Endothelial cell of umbilical vein (primary cell): ENCODE results near the gene PLCH1. TPM values are rescaled to one million over a fixed set of nuclear protein-coding genes. Genes with fewer than 3 reads are reported as not detected.

Experiments
- BruUV-seq: library from RNA; stranded (reverse); fragments of 400-500 nt; replicated peaks from 2 replicates; lab custom pipeline; 2021; lab: Mats Ljungman, UMichigan
- CTCF ChIA-PET: fragments of 300-600, 350-600 bp; sonication (Branson Sonifier 250); formaldehyde crosslinking; loops from one replicate; lab custom pipeline; 2021; ENCODE audit warnings: antibody characterized with exemption, inconsistent platforms; lab: Charles Lee
- POLR2A ChIA-PET: fragments of 300-600, 350-600 bp; sonication (Branson Sonifier 250); formaldehyde crosslinking; loops from one replicate; lab custom pipeline; 2021; ENCODE audit warnings: antibody characterized with exemption, inconsistent platforms; lab: Charles Lee
- DNase-seq: peaks from one replicate; pipeline ENCODE4 v3.0.0-alpha.2; 2011; ENCODE audit warnings: low read depth, low spot score
- FAIRE-seq: peaks from 2 replicates; lab custom pipeline; 2011; peaks lifted over from hg19 to GRCh38; lab: Jason Lieb, UNC
- H2AFZ ChIP-seq: 2 replicates; pipeline ENCODE4 v1.6.0; 2012; ENCODE audit warnings: low read depth, low read length, control low read depth, inconsistent platforms
- H3K27ac ChIP-seq: 2 replicates; pipeline ENCODE4 v1.5.1; 2011; ENCODE audit warnings: low read depth, mild to moderate bottlenecking, control low read depth, low read length, moderate library complexity; ENCODE audit not compliant: insufficient read depth
- H3K27me3 ChIP-seq, 2 experiments: 2 replicates each; pipeline versions ENCODE4 v1.6.0 to v1.6.1; 2011; ENCODE audit warnings: low read length in 2 of 2, mixed read lengths in 1 of 2; ENCODE audit not compliant: control insufficient read depth in 2 of 2, insufficient read depth in 2 of 2
- H3K36me3 ChIP-seq, 2 experiments: 2 replicates in 1 of 2; 3 replicates in 1 of 2; pipeline ENCODE4 v1.5.1; 2011; ENCODE audit warnings: low read length in 2 of 2, mild to moderate bottlenecking in 1 of 2, moderate library complexity in 1 of 2; ENCODE audit not compliant: control insufficient read depth in 2 of 2, insufficient read depth in 2 of 2; ENCODE audit errors: extremely low read depth in 1 of 2
- H3K4me1 ChIP-seq: 3 replicates; pipeline ENCODE4 v1.5.1; 2011; ENCODE audit warnings: mild to moderate bottlenecking, low read length; ENCODE audit not compliant: control insufficient read depth, insufficient read depth; ENCODE audit errors: extremely low read depth
- H3K4me2 ChIP-seq: 2 replicates; pipeline ENCODE4 v1.6.1; 2011; ENCODE audit warnings: low read length, control low read depth, mixed read lengths; ENCODE audit not compliant: insufficient read depth
- H3K4me3 ChIP-seq, 3 experiments: fragments of 200-600 bp in 1 of 3; sonication (generic), shearing (Covaris generic) in 1 of 3; replicated peaks in 1 of 3; 2 replicates each; pipeline ENCODE4 v1.5.1; 2011 to 2016; ENCODE audit warnings: control low read depth in 3 of 3, low read length in 3 of 3, mild to moderate bottlenecking in 2 of 3, inconsistent platforms in 1 of 3, low read depth in 1 of 3, moderate library complexity in 1 of 3; ENCODE audit not compliant: insufficient read depth in 1 of 3
- H3K79me2 ChIP-seq: 2 replicates; pipeline ENCODE4 v1.6.0; 2012; ENCODE audit warnings: low read length, inconsistent platforms; ENCODE audit not compliant: control insufficient read depth, insufficient read depth
- H3K9ac ChIP-seq: replicated peaks from 2 replicates; pipeline ENCODE3; 2011; ENCODE audit warnings: low read length, control low read depth; ENCODE audit not compliant: insufficient read depth; ENCODE audit errors: extremely low read depth
- H3K9me1 ChIP-seq: replicated peaks from 3 replicates; pipeline ENCODE4 v1.6.0; 2011; ENCODE audit warnings: mild to moderate bottlenecking, low read length; ENCODE audit not compliant: control insufficient read depth, insufficient read depth; ENCODE audit errors: extremely low read depth
- H3K9me3 ChIP-seq: replicated peaks from 2 replicates; pipeline ENCODE4 v1.5.1; 2012; ENCODE audit warnings: low read length, inconsistent platforms; ENCODE audit not compliant: control insufficient read depth, insufficient read depth
- H4K20me1 ChIP-seq: replicated peaks from 2 replicates; pipeline ENCODE3; 2011; ENCODE audit warnings: mild to moderate bottlenecking, low read length; ENCODE audit not compliant: control insufficient read depth, insufficient read depth; ENCODE audit errors: extremely low read depth
- EZH2 ChIP-seq: IDR thresholded peaks from 2 replicates; pipeline ENCODE4 v1.6.1; 2012; ENCODE audit warnings: borderline replicate concordance, low read depth, mild to moderate bottlenecking, moderate library complexity, low read length, inconsistent platforms; ENCODE audit not compliant: severe bottlenecking
- FOS ChIP-seq: IDR thresholded peaks from 2 replicates; pipeline ENCODE4 v1.6.1; 2011; ENCODE audit warnings: mild to moderate bottlenecking, low read length, moderate library complexity, borderline replicate concordance; ENCODE audit not compliant: insufficient read depth
- GATA2 ChIP-seq: IDR thresholded peaks from 2 replicates; pipeline ENCODE4 v1.7.0; 2011; ENCODE audit warnings: low read depth, mild to moderate bottlenecking, moderate library complexity, mixed read lengths, low read length; ENCODE audit not compliant: insufficient read length, insufficient read depth
- JUN ChIP-seq: IDR thresholded peaks from 2 replicates; pipeline ENCODE4 v1.6.1; 2011; ENCODE audit warnings: borderline replicate concordance, low read depth; ENCODE audit not compliant: insufficient read length, insufficient read depth
- MYC ChIP-seq: IDR thresholded peaks from one replicate; pipeline ENCODE4 v1.6.1; 2011; ENCODE audit warnings: mild to moderate bottlenecking, low read depth, low read length
- POLR2A ChIP-seq: IDR thresholded peaks from 2 replicates; pipeline ENCODE4 v1.6.1; 2012; ENCODE audit warnings: low read depth, mild to moderate bottlenecking, control low read depth, low read length
- POLR2AphosphoS5 ChIP-seq: IDR thresholded peaks from 2 replicates; pipeline ENCODE4 v1.6.1; 2012; ENCODE audit warnings: low read depth, mild to moderate bottlenecking, control low read depth, low read length, moderate library complexity; ENCODE audit not compliant: insufficient read depth
- dilution Hi-C: fragments of 300-500 bp; cut with MboI; formaldehyde crosslinking; loops from one replicate; pipeline ENCODE4 v1.15.0; 2019; ENCODE audit warnings: low sequenced_read_pairs; ENCODE audit not compliant: extremely low pct_ligation_motif_present
- intact Hi-C: fragments of 100-400 bp; cut with micrococcal nuclease; formaldehyde crosslinking; loops from one replicate; pipeline ENCODE4 v1.10.0; 2022
- polyA plus RNA-seq, 4 experiments: library from polyadenylated mRNA; depleted of rRNA in 3 of 4; stranded (reverse) in 3 of 4; unstranded in 1 of 4; fragments of >200 nt; gene quantifications; 2 replicates each; pipeline versions ENCODE4 v1.2.1 to v1.2.3, GENCODE V29; 2011 to 2012; ENCODE audit warnings: missing spikeins in 1 of 4
- total RNA-seq: library from RNA; stranded (reverse); gene quantifications from 2 replicates; pipeline ENCODE4 v1.2.3, GENCODE V29; 2021
- TF ChIP-seq, protein P1 (sequence below): IDR thresholded peaks from 2 replicates; pipeline ENCODE4 v1.6.1; 2011; ENCODE audit not compliant: insufficient read depth, insufficient read length
- TF ChIP-seq, protein P2 (sequence below), 2 donors: IDR thresholded peaks; 1 replicate in 1 of 2; 2 replicates in 1 of 2; pipeline ENCODE4 v1.5.1; 2011; ENCODE audit warnings: low read length in 2 of 2, mild to moderate bottlenecking in 2 of 2, moderate library complexity in 2 of 2, control low read depth in 1 of 2, inconsistent platforms in 1 of 2, low read depth in 1 of 2; ENCODE audit not compliant: insufficient read depth in 1 of 2; ENCODE audit errors: extremely low read depth in 1 of 2

PLCH1 gene
- total and polyA plus RNA-seq, 2 donors (not counting 3 experiments of a cell fraction or from before 2014, with no cell fraction given): 0.03 TPM; not detected in 1

DNA sequence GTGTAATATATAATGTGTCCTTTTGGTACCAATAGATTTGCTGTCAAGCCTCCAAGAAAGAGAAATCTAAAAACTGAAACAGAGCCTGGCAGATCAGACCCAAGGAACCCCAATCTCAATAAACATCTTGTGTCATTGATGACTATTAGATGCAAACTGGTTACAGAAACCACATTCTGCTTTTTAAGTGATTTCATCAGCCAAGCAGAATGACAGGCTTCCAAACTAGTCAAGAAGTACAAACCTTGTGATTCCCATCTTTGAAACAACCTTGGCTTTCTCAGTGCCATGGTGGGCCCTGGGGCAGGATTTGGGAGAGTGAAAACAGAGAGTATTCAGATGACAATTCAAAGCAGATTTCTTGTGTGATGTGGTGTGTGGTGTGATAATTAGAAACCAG, 405.8 kb downstream of the PLCH1 start:
- H3K4me2 ChIP-seq: no peak overlapping the region
- POLR2A ChIA-PET: no interaction called here
- no peaks in the 10 kb centered on the region for H3K9me1 ChIP-seq
- intact Hi-C loops (no loop called here), dilution Hi-C loops (no loop called here)
- no TSS peak for BruUV-seq
- H4K20me1 ChIP-seq: no peaks in the 10 kb centered on the region
- no peak overlapping the region for H2AFZ ChIP-seq
- H3K4me1 ChIP-seq: no peaks in the 10 kb centered on the region
- TF ChIP-seq, protein P1, sequence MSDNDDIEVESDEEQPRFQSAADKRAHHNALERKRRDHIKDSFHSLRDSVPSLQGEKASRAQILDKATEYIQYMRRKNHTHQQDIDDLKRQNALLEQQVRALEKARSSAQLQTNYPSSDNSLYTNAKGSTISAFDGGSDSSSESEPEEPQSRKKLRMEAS: no peak
- TF ChIP-seq JUN: no peak
- TF ChIP-seq POLR2A: no peak
- no peak for TF ChIP-seq MYC
- TF ChIP-seq GATA2: no peak
- TF ChIP-seq POLR2AphosphoS5: no peak
- no peak for TF ChIP-seq EZH2
- no peak for TF ChIP-seq FOS
- CTCF ChIA-PET: no interaction called here
- FAIRE-seq (no peak), DNase-seq (no peak)
- no peak overlapping the region for H3K4me3 ChIP-seq
- H3K36me3 ChIP-seq: no peaks in the 10 kb centered on the region
- no peak overlapping the region for H3K9ac ChIP-seq
- H3K79me2 ChIP-seq: no peaks in the 10 kb centered on the region
- peaks cover 0 to 5% of the 10 kb centered on the region in 2 experiments for H3K27me3 ChIP-seq
- no peak overlapping the region for H3K27ac ChIP-seq
- H3K9me3 ChIP-seq: no peaks in the 10 kb centered on the region

DNA sequence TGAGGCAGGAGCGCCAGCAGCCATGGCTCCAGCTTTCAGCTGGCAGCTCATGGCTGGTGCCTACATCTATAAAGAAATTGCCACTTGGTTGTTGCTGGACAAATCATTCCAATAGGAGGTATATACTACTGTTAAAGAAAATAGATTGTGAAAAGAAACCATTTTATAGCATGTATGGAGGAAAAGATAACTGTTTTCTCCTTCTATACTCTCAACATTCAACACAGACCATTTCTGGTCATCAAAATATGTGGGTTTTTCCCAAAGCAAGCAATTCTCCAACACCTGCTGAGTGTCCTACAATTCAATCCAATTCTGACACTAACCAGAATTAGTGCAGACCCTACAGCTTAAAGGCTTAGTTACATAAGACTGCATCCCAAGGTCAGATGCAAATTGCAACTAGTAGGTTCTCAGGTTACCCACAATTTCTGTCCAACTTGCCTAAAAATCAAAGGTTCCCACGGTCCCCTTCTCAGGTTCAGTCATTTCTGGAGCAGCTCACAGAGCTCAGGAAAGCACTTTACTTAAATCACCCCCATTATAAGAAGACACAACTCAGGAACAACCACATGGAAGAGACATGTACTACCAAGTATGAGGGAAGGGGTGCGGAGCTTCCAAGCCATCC, 409.0 kb downstream of the PLCH1 start:
- CTCF ChIA-PET: interaction anchor here (0.6 to 2.2 kb wide), 5 partner anchors 13 to 690 kb away, joined by 3 to 6 read pairs (median 3); no protein-coding TSS in a partner anchor
- TF ChIP-seq POLR2A (no peak), JUN (no peak), POLR2AphosphoS5 (no peak), FOS (no peak), EZH2 (no peak), MYC (no peak), GATA2 (no peak)
- TF ChIP-seq, protein P1: no peak
- TF ChIP-seq, protein P2, sequence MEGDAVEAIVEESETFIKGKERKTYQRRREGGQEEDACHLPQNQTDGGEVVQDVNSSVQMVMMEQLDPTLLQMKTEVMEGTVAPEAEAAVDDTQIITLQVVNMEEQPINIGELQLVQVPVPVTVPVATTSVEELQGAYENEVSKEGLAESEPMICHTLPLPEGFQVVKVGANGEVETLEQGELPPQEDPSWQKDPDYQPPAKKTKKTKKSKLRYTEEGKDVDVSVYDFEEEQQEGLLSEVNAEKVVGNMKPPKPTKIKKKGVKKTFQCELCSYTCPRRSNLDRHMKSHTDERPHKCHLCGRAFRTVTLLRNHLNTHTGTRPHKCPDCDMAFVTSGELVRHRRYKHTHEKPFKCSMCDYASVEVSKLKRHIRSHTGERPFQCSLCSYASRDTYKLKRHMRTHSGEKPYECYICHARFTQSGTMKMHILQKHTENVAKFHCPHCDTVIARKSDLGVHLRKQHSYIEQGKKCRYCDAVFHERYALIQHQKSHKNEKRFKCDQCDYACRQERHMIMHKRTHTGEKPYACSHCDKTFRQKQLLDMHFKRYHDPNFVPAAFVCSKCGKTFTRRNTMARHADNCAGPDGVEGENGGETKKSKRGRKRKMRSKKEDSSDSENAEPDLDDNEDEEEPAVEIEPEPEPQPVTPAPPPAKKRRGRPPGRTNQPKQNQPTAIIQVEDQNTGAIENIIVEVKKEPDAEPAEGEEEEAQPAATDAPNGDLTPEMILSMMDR (IDR thresholded peaks at IDR 0.05; ENCODE audit: extremely low read depth in 1 of 2, insufficient read depth in 1 of 2, low read depth in 1 of 2, low read length in 2 of 2): no peak
- Histone ChIP-seq H3K9me3 (no peaks in the 10 kb centered on the region), H3K27ac (no peak overlapping the region), H2AFZ (no peak overlapping the region), H4K20me1 (no peaks in the 10 kb centered on the region), H3K9me1 (no peaks in the 10 kb centered on the region), H3K9ac (no peak overlapping the region), H3K4me1 (no peaks in the 10 kb centered on the region), H3K36me3 (no peaks in the 10 kb centered on the region), H3K4me3 (no peak overlapping the region), H3K27me3 (no peaks in the 10 kb centered on the region), H3K79me2 (no peaks in the 10 kb centered on the region), H3K4me2 (no peak overlapping the region)
- FAIRE-seq (no peak), DNase-seq (no peak)
- intact Hi-C loops (no loop called here), dilution Hi-C loops (no loop called here)
- POLR2A ChIA-PET: no interaction called here
- BruUV-seq: no TSS peak
